Type B pancreatic cell (in vitro differentiated cells): ENCODE results near the gene NTM. TPM values are rescaled to one million over a fixed set of nuclear protein-coding genes. Genes with fewer than 3 reads are reported as not detected.

Source experiments
- DNase-seq: peaks from one replicate; pipeline ENCODE4 v3.0.0; 2021; ENCODE audit warnings: mixed read lengths; ENCODE audit not compliant: unreplicated experiment; ENCODE audit errors: extremely low spot score
- H3K27ac Mint-ChIP-seq: 2 replicates; pipeline ENCODE4 v1.8.0; 2021; ENCODE audit warnings: mild to moderate bottlenecking, mixed read lengths
- H3K27me3 Mint-ChIP-seq: 2 replicates; pipeline ENCODE4 v1.8.0; 2021; ENCODE audit warnings: mixed read lengths
- H3K36me3 Mint-ChIP-seq: 2 replicates; pipeline ENCODE4 v1.8.0; 2021; ENCODE audit warnings: mixed read lengths
- H3K4me1 Mint-ChIP-seq: one replicate; pipeline ENCODE4 v1.8.0; 2021; ENCODE audit warnings: mixed read lengths; ENCODE audit not compliant: unreplicated experiment
- H3K4me3 Mint-ChIP-seq: 2 replicates; pipeline ENCODE4 v1.8.0; 2021; ENCODE audit warnings: mild to moderate bottlenecking, mixed read lengths
- H3K9me3 Mint-ChIP-seq: 2 replicates; pipeline ENCODE4 v1.8.0; 2021; ENCODE audit warnings: mixed read lengths
- CTCF ChIP-seq: fragments of 200-600 bp; sonication (generic); conservative IDR thresholded peaks from 2 replicates; pipeline ENCODE4 v1.5.0; 2021; ENCODE audit warnings: antibody characterized with exemption, mild to moderate bottlenecking
- total RNA-seq: library from RNA; stranded (reverse); gene quantifications from 2 replicates; pipeline ENCODE4 v1.2.1, GENCODE V29; 2021; ENCODE audit warnings: low replicate concordance

NTM gene
- total RNA-seq, 1 donor from 2014 or later: 19.2 TPM

GRCh38 chr11:132311703-132312102 is 941.3 kb downstream of the NTM start:
- Mint-ChIP-seq H3K27ac (no peak overlapping the region), H3K4me1 (peaks cover 4% of the 10 kb centered on the region), H3K27me3 (peaks cover 20% of the 10 kb centered on the region), H3K9me3 (no peaks in the 10 kb centered on the region), H3K36me3 (no peaks in the 10 kb centered on the region), H3K4me3 (no peak overlapping the region)
- no peak for TF ChIP-seq CTCF
- DNase-seq: no peak

GRCh38 chr11:132312161-132312560 is 941.7 kb downstream of the NTM start:
- H3K27me3 Mint-ChIP-seq: peaks cover 20% of the 10 kb centered on the region
- H3K9me3 Mint-ChIP-seq: no peaks in the 10 kb centered on the region
- no peak overlapping the region for H3K4me3 Mint-ChIP-seq

GRCh38 chr11:132312701-132313111 is 942.3 kb downstream of the NTM start:
- Mint-ChIP-seq H3K9me3 (no peaks in the 10 kb centered on the region), H3K4me1 (peaks cover 4% of the 10 kb centered on the region), H3K36me3 (no peaks in the 10 kb centered on the region), H3K27me3 (peaks cover 20% of the 10 kb centered on the region), H3K4me3 (no peak overlapping the region), H3K27ac (no peak overlapping the region)
- no peak for DNase-seq
- TF ChIP-seq CTCF: peak; percentile 82

More at GRCh38 chr11:132312161-132312560, 941.7 kb downstream of the NTM start:
- DNase-seq: no peak
- no peaks in the 10 kb centered on the region for H3K36me3 Mint-ChIP-seq
- TF ChIP-seq CTCF: no peak
- no peak overlapping the region for H3K27ac Mint-ChIP-seq
- H3K4me1 Mint-ChIP-seq: peaks cover 4% of the 10 kb centered on the region

GRCh38 chr11:132314911-132315455 is 944.6 kb downstream of the NTM start:
- DNase-seq: no peak
- H3K27me3 Mint-ChIP-seq: peaks cover 20% of the 10 kb centered on the region

GRCh38 chr11:132315696-132316095 is 945.3 kb downstream of the NTM start:
- Mint-ChIP-seq H3K36me3 (no peaks in the 10 kb centered on the region), H3K4me3 (no peak overlapping the region), H3K9me3 (no peaks in the 10 kb centered on the region), H3K4me1 (peaks cover 3% of the 10 kb centered on the region), H3K27me3 (peaks cover 16% of the 10 kb centered on the region), H3K27ac (no peak overlapping the region)
- no peak for TF ChIP-seq CTCF
- DNase-seq: no peak

More at GRCh38 chr11:132314911-132315455, 944.6 kb downstream of the NTM start:
- no peak overlapping the region for H3K4me3 Mint-ChIP-seq
- peaks cover 4% of the 10 kb centered on the region for H3K4me1 Mint-ChIP-seq
- H3K27ac Mint-ChIP-seq: no peak overlapping the region
- H3K36me3 Mint-ChIP-seq: no peaks in the 10 kb centered on the region
- no peak for TF ChIP-seq CTCF
- H3K9me3 Mint-ChIP-seq: no peaks in the 10 kb centered on the region
